ENCODE measurements around the gene VEZT.
"Not testable (repeated sequence)": the region's sequence is repeated elsewhere in the genome, so short reads cannot be mapped to it uniquely, and the experiment has no call there.

Gene VEZT

GRCh38 chr12:95319694-95320331, 102.2 kb downstream of the VEZT start:
- DNase-seq (ENCODE audit: low read depth in 2 of 2): no peak

GRCh38 chr12:95321516-95322246, 104.1 kb downstream of the VEZT start:
- no peak for DNase-seq (ENCODE audit: low read depth in 2 of 2)

- no peak for DNase-seq (ENCODE audit: low read depth in 2 of 2)
Measured at GRCh38 chr12:95322326-95322725, 104.7 kb downstream of the VEZT start.

DNA sequence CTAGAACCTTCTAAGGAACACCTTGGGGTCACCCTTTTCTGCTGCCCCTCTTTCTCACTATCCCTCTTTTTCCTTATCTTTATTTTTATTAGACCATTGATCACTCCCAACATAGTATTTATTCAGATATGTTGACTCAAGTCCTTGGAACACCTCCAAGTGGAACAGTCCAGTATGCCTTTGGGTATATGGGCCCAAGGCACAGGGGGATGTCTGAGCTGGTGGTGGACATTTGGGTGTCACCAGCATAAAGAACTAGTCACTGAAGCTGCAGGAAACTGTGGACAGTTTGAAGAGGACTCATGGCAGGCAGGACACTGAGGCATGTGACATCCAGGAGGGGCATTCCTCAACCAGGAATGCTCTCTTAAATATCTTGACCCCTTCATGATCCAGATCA, 105.6 kb downstream of the VEZT start:
- no peak for DNase-seq (ENCODE audit: low read depth in 2 of 2)

DNA sequence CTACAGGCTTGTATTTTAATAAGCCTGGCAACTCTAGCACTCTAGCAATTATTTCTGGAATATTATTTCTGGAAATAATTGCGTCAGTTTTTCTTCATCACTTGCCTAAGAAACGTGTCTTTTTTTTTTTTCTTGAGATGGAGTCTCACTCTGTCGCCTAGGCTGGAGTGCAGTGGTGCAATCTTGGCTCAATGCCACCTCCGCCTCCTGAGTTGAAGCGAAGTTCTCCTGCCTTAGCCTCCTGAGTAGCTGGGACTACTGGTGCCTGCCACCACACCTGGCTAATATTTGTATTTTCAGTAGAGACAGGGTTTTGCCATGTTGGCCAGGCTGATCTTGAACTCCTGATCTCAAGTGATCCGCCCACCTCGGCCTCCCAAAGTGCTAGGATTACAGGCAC, 106.6 kb downstream of the VEZT start:
- DNase-seq (ENCODE audit: low read depth in 2 of 2): not testable (repeated sequence)

- DNase-seq (ENCODE audit: low read depth in 2 of 2): no peak
Measured at GRCh38 chr12:95325501-95325900, 107.9 kb downstream of the VEZT start.

DNA sequence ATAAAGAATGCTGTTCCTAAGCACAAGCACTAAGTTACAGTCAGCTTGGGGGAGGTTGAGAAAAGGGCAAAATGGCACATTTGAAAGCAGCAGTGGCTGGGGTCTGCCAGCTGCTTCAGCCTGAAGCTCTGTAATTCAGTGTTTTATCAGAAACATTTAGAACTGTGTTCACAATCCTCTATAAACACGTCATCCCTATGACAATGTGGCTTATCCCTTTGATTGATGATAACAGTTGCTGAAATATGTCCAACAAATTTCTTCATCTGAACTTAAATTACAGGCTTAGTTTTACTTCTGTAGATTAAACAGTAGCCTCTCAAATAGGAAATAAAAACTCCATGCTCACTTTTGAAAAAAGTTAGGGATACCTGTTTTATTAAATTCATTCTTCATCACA, 108.8 kb downstream of the VEZT start:
- DNase-seq (ENCODE audit: low read depth in 2 of 2): no peak

- DNase-seq (ENCODE audit: low read depth in 2 of 2): no peak
Measured at GRCh38 chr12:95326855-95327254, 109.2 kb downstream of the VEZT start.

DNA sequence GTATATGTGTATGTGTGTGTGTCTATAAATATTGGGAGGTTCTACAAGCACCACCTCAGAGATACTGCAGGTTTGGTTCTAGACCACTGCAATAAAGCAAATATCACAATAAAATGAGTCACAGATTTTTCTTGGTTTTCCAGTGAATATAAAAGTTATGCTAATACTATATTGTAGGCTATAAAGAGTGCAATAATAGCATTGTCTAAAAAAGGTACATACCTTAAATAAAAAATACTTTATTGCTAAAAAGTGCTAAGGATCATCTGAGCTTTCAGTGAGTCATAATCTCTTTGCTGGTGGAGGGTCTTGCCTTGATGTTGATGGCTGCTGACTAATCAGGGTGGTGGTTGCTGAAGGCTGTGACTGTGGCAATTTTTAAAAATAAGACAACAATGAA, 111.1 kb downstream of the VEZT start:
- no peak for DNase-seq (ENCODE audit: low read depth in 2 of 2)

DNA sequence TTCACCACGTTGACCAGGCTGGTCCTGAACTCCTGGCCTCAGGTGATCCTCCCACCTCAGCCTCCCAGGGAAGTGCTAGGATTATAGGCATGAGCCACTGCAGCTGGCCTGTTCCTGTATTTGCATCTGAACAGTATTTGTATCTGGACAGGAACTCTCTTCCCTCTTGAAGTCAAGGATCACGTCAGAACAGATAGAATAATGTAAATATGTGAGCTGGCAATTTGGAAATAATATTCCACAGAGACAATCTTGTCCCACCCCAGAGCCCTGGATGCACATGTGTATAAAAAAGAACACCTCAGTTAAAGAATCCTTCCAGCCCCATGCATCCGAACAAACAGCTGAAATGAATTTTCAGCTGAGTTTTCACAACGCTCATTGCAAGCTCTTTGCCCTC, 118.3 kb downstream of the VEZT start:
- no peak for DNase-seq (ENCODE audit: low read depth in 2 of 2)

GRCh38 chr12:95336387-95337067, 118.9 kb downstream of the VEZT start:
- DNase-seq (ENCODE audit: low read depth in 2 of 2): no peak

DNA sequence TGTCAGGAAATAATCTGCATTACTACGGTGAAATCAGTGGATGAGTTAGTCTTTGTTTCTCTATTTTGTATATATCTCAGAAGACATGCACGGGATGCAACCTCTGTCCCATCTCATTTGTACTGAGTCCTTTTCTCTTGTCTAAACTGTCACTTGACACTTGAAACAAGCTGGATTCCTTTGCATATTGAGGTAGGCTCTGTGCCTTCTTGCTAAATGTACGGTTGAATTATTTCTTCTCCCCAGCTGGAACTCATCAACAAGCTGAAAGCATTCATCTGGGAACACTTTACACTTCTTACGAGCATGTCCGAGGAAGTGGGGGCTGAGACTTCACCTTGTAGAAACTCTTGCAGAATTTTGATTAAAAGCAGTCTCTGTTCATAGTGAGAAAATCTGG, 119.5 kb downstream of the VEZT start:
- DNase-seq (ENCODE audit: low read depth in 2 of 2): no peak

- DNase-seq (ENCODE audit: low read depth in 2 of 2): no peak
Measured at GRCh38 chr12:95339086-95339788, 121.6 kb downstream of the VEZT start.

DNA sequence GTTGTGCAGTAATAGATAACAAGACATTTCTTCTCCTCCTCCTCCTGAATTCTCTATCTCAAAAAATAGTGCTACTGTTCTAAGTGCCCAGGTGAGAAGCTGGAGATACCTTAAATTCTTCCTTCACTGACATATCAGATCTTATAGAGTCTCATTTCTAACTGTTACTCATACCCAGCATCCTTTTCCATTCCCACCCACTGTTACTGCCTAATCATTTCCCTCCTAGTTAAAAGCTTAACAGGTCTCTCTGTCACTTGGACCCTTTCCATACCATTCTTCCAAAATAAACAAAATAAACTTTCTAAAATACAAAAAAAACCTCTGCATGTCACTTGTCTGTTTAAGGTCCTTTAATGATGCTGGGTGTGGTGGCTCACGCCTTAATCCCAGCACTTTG, 124.4 kb downstream of the VEZT start:
- no peak for DNase-seq (ENCODE audit: low read depth in 2 of 2)

- DNase-seq (ENCODE audit: low read depth in 2 of 2): no peak
Measured at GRCh38 chr12:95343461-95344230, 126.0 kb downstream of the VEZT start.

DNA sequence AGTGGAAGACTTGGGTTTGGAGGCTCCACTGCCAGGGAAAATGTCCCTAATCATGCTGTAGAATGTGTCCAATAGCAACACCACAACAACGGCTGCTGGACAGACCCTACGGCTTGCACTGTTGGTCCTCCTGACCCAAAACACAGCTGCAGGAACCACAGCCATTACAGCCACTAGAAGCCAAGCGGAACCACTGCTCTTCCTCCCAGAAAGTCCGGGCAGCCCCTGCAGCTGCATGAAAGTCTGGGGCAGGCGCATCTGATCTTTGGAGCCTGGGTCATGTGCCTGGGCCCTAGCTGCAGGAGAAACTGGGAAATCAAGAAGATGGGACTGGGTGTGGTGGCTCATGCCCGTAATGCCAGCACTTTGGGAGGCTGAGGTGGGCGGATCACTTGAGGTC, 131.7 kb downstream of the VEZT start:
- DNase-seq (ENCODE audit: low read depth in 2 of 2): no peak

- DNase-seq (ENCODE audit: low read depth in 2 of 2): no peak
Measured at GRCh38 chr12:95351748-95352147, 134.1 kb downstream of the VEZT start.
